CD4-positive, alpha-beta T cell (primary cell): ENCODE data around the gene EXOSC5. TPM values are rescaled to one million over a fixed set of nuclear protein-coding genes. Genes with fewer than 3 reads are reported as not detected.
A peak's percentile ranks its signal among the peaks of the same experiment; 100 is the strongest.
"Not testable (repeated sequence)": the region's sequence is repeated elsewhere in the genome, so short reads cannot be mapped to it uniquely, and the experiment has no call there.

Experiments used
- ATAC-seq: fragments of 200-7000 bp; cut with Tn5 transposase; one replicate; pipeline ENCODE4 v1.10.0; 2022; ENCODE audit warnings: mild to moderate bottlenecking; ENCODE audit not compliant: poor library complexity
- CTCF ChIA-PET: fragments of 350-600 bp; sonication (Branson Sonifier 250); formaldehyde crosslinking; loops from one replicate; lab custom pipeline; 2021; ENCODE audit warnings: antibody characterized with exemption, inconsistent platforms; lab: Charles Lee
- POLR2A ChIA-PET: fragments of 350-600 bp; sonication (Branson Sonifier 250); formaldehyde crosslinking; loops from one replicate; lab custom pipeline; 2021; ENCODE audit warnings: antibody characterized with exemption, inconsistent platforms; lab: Charles Lee
- DNase-seq, 14 experiments: peaks; one replicate each; pipeline ENCODE4 v3.0.0-alpha.2; 2013 to 2020; ENCODE audit warnings: mixed read lengths in 2 of 14
- H3K27ac ChIP-seq, 2 donors: one replicate each; pipeline versions ENCODE4 v1.5.1 to v1.7.0; 2013; ENCODE audit warnings: low read length in 2 of 2, low read depth in 1 of 2, mild to moderate bottlenecking in 1 of 2
- H3K27me3 ChIP-seq, 2 experiments: 1 replicate in 1 of 2; 2 replicates in 1 of 2; pipeline versions ENCODE4 v1.6.1 to v1.7.0; 2013; ENCODE audit warnings: low read length in 2 of 2, control low read depth in 1 of 2, mild to moderate bottlenecking in 1 of 2, moderate library complexity in 1 of 2; ENCODE audit not compliant: insufficient read depth in 2 of 2, control insufficient read depth in 1 of 2
- H3K36me3 ChIP-seq: one replicate; pipeline ENCODE4 v1.6.1; 2013; ENCODE audit warnings: low read length, control low read depth; ENCODE audit not compliant: insufficient read depth
- H3K4me1 ChIP-seq: one replicate; pipeline ENCODE4 v1.6.1; 2013; ENCODE audit warnings: low read length, control low read depth; ENCODE audit not compliant: insufficient read depth
- H3K4me3 ChIP-seq: one replicate; pipeline ENCODE4 v1.5.1; 2013; ENCODE audit warnings: mild to moderate bottlenecking, low read length, moderate library complexity
- H3K9me3 ChIP-seq, 2 experiments: 1 replicate in 1 of 2; 2 replicates in 1 of 2; pipeline versions ENCODE4 v1.6.1 to v1.7.0; 2013; ENCODE audit warnings: low read length in 2 of 2, mild to moderate bottlenecking in 2 of 2, control low read depth in 1 of 2, moderate library complexity in 1 of 2; ENCODE audit not compliant: control insufficient read depth in 1 of 2, insufficient read depth in 1 of 2
- H3K27ac Mint-ChIP-seq: one replicate; pipeline ENCODE4 v1.8.0; 2020; ENCODE audit warnings: mixed read lengths
- H3K27me3 Mint-ChIP-seq: one replicate; pipeline ENCODE4 v1.8.0; 2021; ENCODE audit warnings: mixed read lengths
- H3K36me3 Mint-ChIP-seq: one replicate; pipeline ENCODE4 v1.8.0; 2021; ENCODE audit warnings: low read depth, mixed read lengths
- H3K4me1 Mint-ChIP-seq: one replicate; pipeline ENCODE4 v1.8.0; 2021; ENCODE audit warnings: low read depth, mixed read lengths
- H3K4me3 Mint-ChIP-seq: one replicate; pipeline ENCODE4 v1.8.0; 2020; ENCODE audit warnings: mild to moderate bottlenecking, mixed read lengths
- H3K9me3 Mint-ChIP-seq: one replicate; pipeline ENCODE4 v1.8.0; 2020; ENCODE audit warnings: mixed read lengths
- CTCF ChIP-seq: fragments of 200-600 bp; IDR thresholded peaks from one replicate; pipeline ENCODE4 v1.8.0; 2022; ENCODE audit warnings: antibody characterized with exemption, mild to moderate bottlenecking
- intact Hi-C, 2 experiments: fragments of 100-400 bp; cut with DNase I in 1 of 2; cut with micrococcal nuclease in 1 of 2; formaldehyde crosslinking; loops; one replicate each; pipeline versions ENCODE4 v1.15.1 to v1.9.0; 2023 to 2025; cut with DNase I, micrococcal nuclease
- total RNA-seq, 174 experiments: library from RNA in 2 of 174; stranded (reverse) in 2 of 174; gene quantifications; one replicate each; pipeline ENCODE4 v1.2.3 and lab custom pipeline; 2021 to 2026

EXOSC5 gene
- total RNA-seq, 2 experiments from 2014 or later = 6.5 to 7.5 TPM

GRCh38 chr19:41435936-41436673, 38.9 kb upstream of the EXOSC5 start:
- Mint-ChIP-seq H3K9me3 (no peaks in the 10 kb centered on the region), H3K36me3 (peaks cover 39% of the 10 kb centered on the region), H3K4me1 (peaks cover 4% of the 10 kb centered on the region), H3K27ac (no peak overlapping the region), H3K4me3 (peak overlapping the region; percentile 46), H3K27me3 (no peaks in the 10 kb centered on the region)
- peaks cover 35% of the 10 kb centered on the region for H3K36me3 ChIP-seq
- H3K4me3 ChIP-seq = no peak overlapping the region
- ChIA-PET POLR2A (interaction anchor here (1.2 kb wide), 1 partner anchor 140 kb away, joined by 4 read pairs; the partner anchor contains the start of gene CEACAM21), CTCF (no interaction called here)
- no peaks in the 10 kb centered on the region for H3K27me3 ChIP-seq
- TF ChIP-seq CTCF = no peak
- H3K4me1 ChIP-seq = peaks cover 22% of the 10 kb centered on the region
- intact Hi-C loops = loop anchor here in 1 of 2 experiments (5.0 to 10.0 kb wide), 2 partner anchors 124 to 1091 kb away; partner anchors contain the start of genes C19orf47, CCDC97 and PLD3
- H3K9me3 ChIP-seq = no peaks in the 10 kb centered on the region
- DNase-seq (no peak), ATAC-seq (no peak)
- no peak overlapping the region for H3K27ac ChIP-seq

GRCh38 chr19:41435376-41435775, 38.2 kb upstream of the EXOSC5 start:
- peaks cover 42% of the 10 kb centered on the region for H3K36me3 Mint-ChIP-seq
- ATAC-seq, H3K27ac ChIP-seq, CTCF ChIA-PET, H3K9me3 ChIP-seq, H3K27me3 ChIP-seq, H3K27me3 Mint-ChIP-seq, H3K27ac Mint-ChIP-seq, DNase-seq, H3K9me3 Mint-ChIP-seq, H3K4me3 ChIP-seq, H3K4me1 Mint-ChIP-seq, H3K4me3 Mint-ChIP-seq: not testable (repeated sequence)
- Histone ChIP-seq H3K36me3 (peaks cover 39% of the 10 kb centered on the region), H3K4me1 (peaks cover 25% of the 10 kb centered on the region)
- intact Hi-C loops = loop anchor here in 1 of 2 experiments (5.0 to 10.0 kb wide), 2 partner anchors 123 to 1091 kb away; partner anchors contain the start of genes C19orf47, CCDC97 and PLD3
- POLR2A ChIA-PET = interaction anchor here (1.2 kb wide), 1 partner anchor 141 kb away, joined by 4 read pairs; the partner anchor contains the start of gene CEACAM21

- H3K27ac Mint-ChIP-seq = no peak overlapping the region
Measured at GRCh38 chr19:41434450-41434849, 37.3 kb upstream of the EXOSC5 start.

More at GRCh38 chr19:41434450-41434849, 37.3 kb upstream of the EXOSC5 start:
- Histone ChIP-seq H3K4me1 (peaks cover 18% of the 10 kb centered on the region), H3K9me3 (no peaks in the 10 kb centered on the region), H3K4me3 (no peak overlapping the region), H3K27me3 (no peaks in the 10 kb centered on the region), H3K27ac (no peak overlapping the region), H3K36me3 (peaks cover 39% of the 10 kb centered on the region)
- H3K36me3 Mint-ChIP-seq = peaks cover 42% of the 10 kb centered on the region
- ATAC-seq = no peak
- H3K27me3 Mint-ChIP-seq = no peaks in the 10 kb centered on the region
- H3K4me3 Mint-ChIP-seq = peak overlapping the region; percentile 47
- no peak for TF ChIP-seq CTCF
- no peaks in the 10 kb centered on the region for H3K9me3 Mint-ChIP-seq
- POLR2A ChIA-PET = no interaction called here
- CTCF ChIA-PET = interaction anchor here (0.6 kb wide), 1 partner anchor 103 kb away, joined by 3 read pairs; no protein-coding TSS in a partner anchor
- intact Hi-C loops = loop anchor here in 1 of 2 experiments (10.0 kb wide), 1 partner anchor 1090 kb away; the partner anchor contains the start of genes C19orf47 and PLD3
- peaks cover 7% of the 10 kb centered on the region for H3K4me1 Mint-ChIP-seq
- DNase-seq = no peak
